HG03571 (cell line): ENCODE measurements around the gene CDC42BPB.

Source experiments
- ATAC-seq: cut with Tn5 transposase; IDR thresholded peaks from one replicate; pipeline ENCODE4 v1.9.1; 2021; ENCODE audit not compliant: unreplicated experiment

CDC42BPB gene

GRCh38 chr14:103001226-103001625 lies 56.1 kb downstream of the CDC42BPB start:
- no peak for ATAC-seq

- ATAC-seq: no peak
Observed at GRCh38 chr14:103000291-103000921, 56.9 kb downstream of the CDC42BPB start.

- ATAC-seq: no peak
Observed at GRCh38 chr14:102999227-102999895, 58.0 kb downstream of the CDC42BPB start.

DNA sequence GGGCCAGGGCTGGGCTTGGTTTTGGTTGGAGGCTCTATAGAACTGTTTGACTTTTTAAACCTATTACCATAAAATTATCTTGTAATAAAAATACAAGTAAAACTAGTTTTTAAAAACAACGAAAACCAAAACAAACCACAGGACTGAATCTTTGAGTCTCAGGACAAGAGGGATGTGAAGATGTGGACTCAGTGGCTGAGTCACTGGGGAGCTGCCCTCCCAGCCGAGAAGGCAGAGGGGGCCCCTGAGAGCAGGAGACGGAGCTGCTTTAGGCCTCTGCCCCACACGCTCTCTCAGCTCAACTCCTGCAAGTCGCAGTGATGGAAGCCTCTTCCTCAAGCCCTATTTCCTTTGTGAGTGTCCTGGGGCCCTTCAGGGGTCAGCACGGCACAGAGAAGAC lies 59.0 kb downstream of the CDC42BPB start:
- no peak for ATAC-seq

DNA sequence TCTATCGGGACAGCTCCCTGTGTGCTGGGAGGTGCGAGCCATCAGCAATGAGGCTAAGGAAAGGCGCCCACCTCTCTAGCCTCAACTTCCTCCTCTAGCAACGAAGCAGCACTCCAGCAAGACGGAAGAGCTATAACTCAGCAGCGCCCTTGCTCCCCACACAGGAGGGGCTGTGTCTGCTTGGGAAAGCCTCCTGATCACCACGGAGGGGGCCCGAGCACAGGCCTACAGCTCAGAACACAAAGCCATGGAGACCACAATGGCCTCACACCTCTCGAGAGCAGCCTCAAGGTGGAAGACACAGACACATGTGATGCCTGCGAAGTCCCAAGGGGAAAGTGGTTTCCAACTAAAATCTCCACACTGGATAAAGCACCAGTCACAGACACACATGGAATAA lies 60.4 kb downstream of the CDC42BPB start:
- no peak for ATAC-seq

DNA sequence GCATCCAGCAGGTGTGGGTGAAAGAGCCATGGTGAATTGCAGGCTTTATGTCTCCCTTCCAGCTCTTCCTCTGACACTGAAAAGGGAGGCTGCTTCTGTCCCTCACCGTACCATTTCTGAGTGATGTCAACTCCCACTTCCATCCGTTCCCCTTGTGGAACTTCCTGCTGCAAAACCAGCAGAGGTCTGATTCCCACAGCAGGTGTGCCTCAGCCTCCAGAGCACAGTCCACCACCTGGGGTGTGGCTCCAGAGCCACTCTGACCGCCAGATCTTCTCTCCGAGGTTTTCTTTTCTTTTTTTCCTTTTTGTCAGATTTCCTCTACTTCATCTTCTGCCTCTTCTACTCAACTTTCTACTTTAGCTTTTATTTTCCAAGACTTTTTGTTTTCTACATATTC lies 62.7 kb downstream of the CDC42BPB start:
- ATAC-seq: no peak

- ATAC-seq: no peak
Observed at GRCh38 chr14:102993523-102993922, 63.8 kb downstream of the CDC42BPB start.

- no peak for ATAC-seq
Observed at GRCh38 chr14:102991376-102991775, 66.0 kb downstream of the CDC42BPB start.

GRCh38 chr14:102988054-102988453 lies 69.3 kb downstream of the CDC42BPB start:
- ATAC-seq: no peak

- no peak for ATAC-seq
Observed at GRCh38 chr14:102986810-102987579, 70.4 kb downstream of the CDC42BPB start.

- ATAC-seq: no peak
Observed at GRCh38 chr14:102985665-102986064, 71.7 kb downstream of the CDC42BPB start.

- no peak for ATAC-seq
Observed at GRCh38 chr14:102984336-102985102, 72.8 kb downstream of the CDC42BPB start.

GRCh38 chr14:102983496-102983895 lies 73.9 kb downstream of the CDC42BPB start:
- no peak for ATAC-seq

DNA sequence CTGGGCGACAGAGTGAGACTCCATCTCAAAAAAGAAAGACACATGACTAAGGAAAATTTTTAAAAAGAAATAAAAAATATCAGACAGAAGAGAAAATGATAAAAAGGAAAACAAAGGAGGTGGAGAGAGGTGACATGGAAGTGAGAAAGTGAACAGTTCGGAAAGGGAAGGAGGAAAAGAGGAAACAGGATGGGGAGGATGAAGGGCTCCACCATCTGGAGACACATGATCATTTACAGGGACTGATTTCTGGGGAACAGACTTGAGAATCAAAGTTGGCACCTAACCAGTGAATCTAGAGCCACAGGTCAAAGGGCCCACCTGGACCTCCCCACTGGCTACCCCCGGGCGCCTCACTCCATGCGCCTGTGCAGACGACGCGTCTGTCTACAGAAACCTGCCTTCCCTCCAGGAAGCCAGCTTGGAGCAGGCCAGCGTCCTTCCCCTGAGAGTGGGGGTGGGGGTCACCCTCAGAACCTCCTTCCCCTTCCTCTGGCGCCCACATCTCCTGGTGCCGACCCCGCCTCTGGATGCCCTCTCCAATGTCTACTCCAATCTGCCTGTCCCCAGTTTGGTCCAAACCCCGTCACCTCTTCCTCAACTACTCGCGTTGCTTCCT lies 74.4 kb downstream of the CDC42BPB start:
- ATAC-seq: no peak

- ATAC-seq: no peak
Observed at GRCh38 chr14:102980409-102980810, 76.9 kb downstream of the CDC42BPB start.

GRCh38 chr14:102979406-102979805 lies 77.9 kb downstream of the CDC42BPB start:
- ATAC-seq: no peak

DNA sequence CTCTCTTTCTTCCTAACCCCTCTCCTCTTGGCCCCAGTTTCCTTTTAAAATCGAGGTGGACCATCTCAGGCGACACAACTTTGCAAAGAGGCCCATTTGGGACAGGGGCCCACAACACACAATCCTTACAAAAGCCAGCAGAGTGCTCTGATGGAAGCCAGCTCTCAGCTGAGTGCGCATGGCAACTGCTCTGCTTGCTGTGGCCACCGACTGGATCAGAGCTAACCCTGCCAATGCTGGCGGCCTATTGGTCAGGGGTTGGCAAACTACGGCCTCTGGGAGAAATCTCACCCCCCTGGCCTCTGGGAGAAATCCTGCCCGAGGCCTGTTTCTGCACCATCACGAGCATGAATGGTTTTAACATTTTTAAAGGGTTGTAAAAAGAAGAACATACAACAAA lies 79.9 kb downstream of the CDC42BPB start:
- no peak for ATAC-seq

- ATAC-seq: no peak
Observed at GRCh38 chr14:102975662-102976061, 81.7 kb downstream of the CDC42BPB start.

- ATAC-seq: no peak
Observed at GRCh38 chr14:102973706-102974285, 83.6 kb downstream of the CDC42BPB start.

DNA sequence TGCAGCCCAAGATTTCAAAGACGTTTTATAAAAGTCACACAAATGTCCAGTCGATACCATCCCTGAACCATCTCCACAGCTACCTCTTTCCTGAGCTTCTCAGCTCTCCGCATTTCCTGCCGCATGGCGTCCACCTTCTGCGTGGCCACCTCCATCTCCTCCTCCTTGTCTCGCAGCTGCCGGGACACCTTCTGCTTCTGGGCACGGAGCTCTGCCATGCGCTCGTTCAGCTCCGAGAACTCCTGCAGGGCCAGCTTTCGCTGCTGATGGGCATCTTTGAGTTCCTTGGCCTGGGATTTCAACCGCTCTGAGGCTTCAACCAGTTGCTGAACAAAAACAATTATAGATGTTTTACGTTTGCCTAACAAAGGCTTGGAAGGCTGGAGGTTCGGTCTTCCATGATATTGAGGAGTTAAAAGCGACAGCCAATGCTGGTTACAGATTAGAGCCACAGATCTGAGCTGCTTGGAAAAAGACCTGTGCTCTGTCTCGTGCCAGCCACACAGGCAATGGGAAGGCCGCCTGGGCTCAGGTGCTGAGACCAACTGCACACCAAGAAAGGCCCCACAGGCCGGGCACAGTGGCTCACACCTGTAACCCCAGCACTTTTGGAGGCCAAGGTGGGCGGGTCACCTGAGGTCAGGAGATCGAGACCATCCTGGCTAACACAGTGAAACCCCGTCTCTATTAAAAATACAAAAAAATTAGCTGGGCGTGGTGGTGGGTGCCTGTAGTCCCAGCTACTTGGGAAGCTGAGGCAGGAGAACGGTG lies 85.3 kb downstream of the CDC42BPB start:
- no peak for ATAC-seq
